GM18868 (cell line): Measurements from ENCODE around the gene YWHAE.

Source experiments
- ATAC-seq: cut with Tn5 transposase; IDR thresholded peaks from one replicate; pipeline ENCODE4 v1.9.1; 2021; ENCODE audit warnings: mild to moderate bottlenecking, moderate library complexity; ENCODE audit not compliant: unreplicated experiment

The YWHAE gene

DNA sequence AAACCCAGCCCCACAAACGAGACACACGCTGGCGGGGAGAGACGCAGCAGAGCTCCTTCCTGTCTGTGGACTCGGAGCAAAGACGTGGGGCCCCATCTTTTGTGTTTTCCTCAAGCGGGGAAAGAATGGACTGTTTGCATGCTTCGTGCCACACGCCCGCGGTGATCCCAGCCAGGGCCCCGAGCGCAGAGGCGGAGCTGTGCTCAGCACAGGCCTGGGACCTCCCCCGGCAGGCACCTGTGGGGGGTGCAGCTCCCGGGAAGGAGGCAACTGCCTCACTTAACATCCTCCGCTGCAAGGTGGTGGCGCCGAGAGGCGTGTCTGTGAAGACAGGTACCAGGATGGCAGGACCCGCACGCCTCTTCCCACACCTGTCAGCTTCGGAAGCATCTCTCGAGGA, 101.4 kb downstream of the YWHAE start:
- no peak for ATAC-seq
